GM13977 (cell line): ENCODE results near the gene PCDHGC4.

Experiments
- DNase-seq: peaks from one replicate; pipeline ENCODE4 v3.0.0; 2012; ENCODE audit warnings: low spot score
- CTCF ChIP-seq: IDR thresholded peaks from 2 replicates; pipeline ENCODE4 v1.5.1; 2012; ENCODE audit warnings: mild to moderate bottlenecking, control low read depth; ENCODE audit not compliant: insufficient read depth; ENCODE audit errors: extremely low read depth, missing control alignments
- in situ Hi-C: fragments of 300-500 bp; cut with MboI; formaldehyde crosslinking; loops from one replicate; pipeline ENCODE4 v1.12.0; 2022; ENCODE audit warnings: low sequenced_read_pairs, low pct_unique_long_range_greater_than_20kb, mixed read lengths, inconsistent platforms; ENCODE audit not compliant: unreplicated experiment

The PCDHGC4 gene

GRCh38 chr5:141525653-141526052, 40.8 kb downstream of the PCDHGC4 start:
- in situ Hi-C loops, result no loop called here
- no peak for TF ChIP-seq CTCF
- no peak for DNase-seq

- no peak for DNase-seq
- TF ChIP-seq CTCF, result no peak
- in situ Hi-C loops, result no loop called here
Measured at GRCh38 chr5:141527426-141527825, 42.6 kb downstream of the PCDHGC4 start.

- in situ Hi-C loops, result no loop called here
- no peak for DNase-seq
- no peak for TF ChIP-seq CTCF
Measured at GRCh38 chr5:141528291-141528984, 43.6 kb downstream of the PCDHGC4 start.

- no peak for TF ChIP-seq CTCF
- DNase-seq, result peak; percentile 36
- in situ Hi-C loops, result no loop called here
Measured at GRCh38 chr5:141529002-141529401, 44.2 kb downstream of the PCDHGC4 start.

- DNase-seq, result no peak
- in situ Hi-C loops, result no loop called here
- no peak for TF ChIP-seq CTCF
Measured at GRCh38 chr5:141529873-141530272, 45.0 kb downstream of the PCDHGC4 start.

GRCh38 chr5:141532726-141533125, 47.9 kb downstream of the PCDHGC4 start:
- TF ChIP-seq CTCF, result no peak
- DNase-seq, result no peak
- in situ Hi-C loops, result no loop called here
